HAP-1 (cell line): Measurements from ENCODE around the gene PDLIM5.
"Not testable (repeated sequence)": the region's sequence is repeated elsewhere in the genome, so short reads cannot be mapped to it uniquely, and the experiment has no call there.

ENCODE experiments used
- DNase-seq, 2 experiments: peaks; one replicate each; pipeline ENCODE4 v3.0.0-alpha.2; 2016 to 2020; ENCODE audit warnings: low spot score in 2 of 2
- H3K27me3 ChIP-seq: fragments of 250-450 bp; sonication (Bioruptor Pico); 2 replicates; pipeline ENCODE4 v1.5.1; 2020; ENCODE audit warnings: low read depth, mild to moderate bottlenecking, moderate library complexity
- H3K36me3 ChIP-seq: fragments of 250-450 bp; sonication (Bioruptor Pico); replicated peaks from 2 replicates; pipeline ENCODE4 v1.5.1; 2020; ENCODE audit warnings: mild to moderate bottlenecking
- H3K4me1 ChIP-seq: fragments of 250-450 bp; sonication (Bioruptor Pico); 2 replicates; pipeline ENCODE4 v1.5.1; 2020; ENCODE audit warnings: mild to moderate bottlenecking
- H3K4me3 ChIP-seq: fragments of 250-450 bp; sonication (Bioruptor Pico); 2 replicates; pipeline ENCODE4 v1.5.1; 2020; ENCODE audit warnings: mild to moderate bottlenecking, moderate library complexity
- H3K9me3 ChIP-seq: fragments of 250-450 bp; sonication (Bioruptor Pico); 2 replicates; pipeline ENCODE4 v1.5.1; 2020; ENCODE audit warnings: mild to moderate bottlenecking, moderate library complexity
- in situ Hi-C: fragments of 300-500 bp; cut with MboI; formaldehyde crosslinking; loops from 3 replicates; pipeline ENCODE4 v1.14.3; 2020; ENCODE audit warnings: low sequenced_read_pairs, inconsistent platforms, mixed read lengths

The PDLIM5 gene, protein sequence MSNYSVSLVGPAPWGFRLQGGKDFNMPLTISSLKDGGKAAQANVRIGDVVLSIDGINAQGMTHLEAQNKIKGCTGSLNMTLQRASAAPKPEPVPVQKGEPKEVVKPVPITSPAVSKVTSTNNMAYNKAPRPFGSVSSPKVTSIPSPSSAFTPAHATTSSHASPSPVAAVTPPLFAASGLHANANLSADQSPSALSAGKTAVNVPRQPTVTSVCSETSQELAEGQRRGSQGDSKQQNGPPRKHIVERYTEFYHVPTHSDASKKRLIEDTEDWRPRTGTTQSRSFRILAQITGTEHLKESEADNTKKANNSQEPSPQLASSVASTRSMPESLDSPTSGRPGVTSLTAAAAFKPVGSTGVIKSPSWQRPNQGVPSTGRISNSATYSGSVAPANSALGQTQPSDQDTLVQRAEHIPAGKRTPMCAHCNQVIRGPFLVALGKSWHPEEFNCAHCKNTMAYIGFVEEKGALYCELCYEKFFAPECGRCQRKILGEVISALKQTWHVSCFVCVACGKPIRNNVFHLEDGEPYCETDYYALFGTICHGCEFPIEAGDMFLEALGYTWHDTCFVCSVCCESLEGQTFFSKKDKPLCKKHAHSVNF

DNA sequence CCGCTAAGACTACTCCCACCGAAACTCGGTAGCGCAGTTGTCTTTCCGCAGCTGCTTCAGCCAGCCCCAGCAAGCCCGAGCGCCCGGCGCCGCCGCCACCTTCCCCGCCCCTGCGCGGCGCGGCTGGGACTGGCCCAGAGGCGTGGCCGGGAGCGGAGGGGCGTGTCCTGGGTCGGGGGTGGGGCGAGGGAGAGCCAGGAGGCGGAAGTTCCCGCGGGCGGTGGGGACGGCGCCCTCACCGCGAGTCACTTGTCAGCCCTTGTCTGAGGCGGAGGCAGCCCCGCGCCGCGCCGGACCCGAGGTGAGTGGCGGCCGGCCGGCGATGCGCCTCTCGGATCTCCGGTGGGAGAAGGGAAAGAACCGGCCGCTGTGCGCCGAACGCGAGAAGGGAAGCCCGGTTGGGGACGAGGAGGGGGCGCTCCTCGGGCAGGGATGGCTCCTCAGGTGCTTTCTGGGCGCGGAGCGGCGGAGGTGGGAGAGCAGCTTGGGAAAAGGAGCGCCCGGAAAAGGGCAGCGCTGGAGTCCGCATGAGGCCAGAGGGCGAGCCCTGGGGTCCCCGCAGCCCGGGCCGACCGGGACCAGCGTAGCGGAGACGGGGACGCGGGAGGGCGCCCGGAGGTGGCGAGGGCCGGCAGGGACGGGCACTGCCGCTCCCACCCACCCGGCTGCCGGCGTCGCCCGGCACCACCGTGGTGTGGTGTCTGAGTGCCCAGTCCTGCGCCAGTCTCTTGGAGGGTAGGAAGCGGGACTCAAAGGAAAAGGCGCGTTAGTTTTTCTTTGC lies at the start of gene PDLIM5:
TSS of gene PDLIM5 (plus strand) at position 248 of the 781 bp plus-strand sequence. CDS start 3,347 bp downstream, outside the sequence.
- H3K27me3 ChIP-seq = no peaks in the 10 kb centered on the region
- in situ Hi-C loops = no loop called here
- peak within 1 kb of the TSS; percentile 90 for H3K4me3 ChIP-seq
- H3K4me1 ChIP-seq = peaks cover 34% of the 10 kb centered on the region
- H3K36me3 ChIP-seq = peaks cover 8% of the 10 kb centered on the region
- no peaks in the 10 kb centered on the region for H3K9me3 ChIP-seq
- DNase-seq = peak; percentile 82 to 94

DNA sequence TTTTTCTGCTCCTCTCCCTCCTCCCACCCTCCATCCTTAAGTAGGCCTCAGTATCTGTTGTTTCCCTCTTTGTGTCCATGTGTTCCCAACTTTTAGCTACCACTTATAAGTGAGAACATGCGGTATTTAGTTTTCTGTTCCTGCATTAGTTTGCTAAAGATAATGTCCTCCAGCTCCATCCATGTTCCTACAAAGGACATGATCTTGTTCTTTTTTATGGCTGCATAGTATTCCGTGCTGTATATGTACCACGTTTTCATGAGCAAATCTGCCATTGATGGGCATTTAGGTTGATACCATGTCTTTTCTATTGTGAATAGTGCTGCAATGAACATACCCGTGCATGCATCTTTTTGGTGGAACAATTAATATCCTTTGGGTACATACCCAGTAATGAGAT lies 49.3 kb upstream of the PDLIM5 start:
- in situ Hi-C loops = loop anchor here (10.0 kb wide), 1 partner anchor 192 kb away; no protein-coding TSS in a partner anchor
- H3K4me1 ChIP-seq, DNase-seq, H3K27me3 ChIP-seq, H3K9me3 ChIP-seq, H3K36me3 ChIP-seq, H3K4me3 ChIP-seq: not testable (repeated sequence)

DNA sequence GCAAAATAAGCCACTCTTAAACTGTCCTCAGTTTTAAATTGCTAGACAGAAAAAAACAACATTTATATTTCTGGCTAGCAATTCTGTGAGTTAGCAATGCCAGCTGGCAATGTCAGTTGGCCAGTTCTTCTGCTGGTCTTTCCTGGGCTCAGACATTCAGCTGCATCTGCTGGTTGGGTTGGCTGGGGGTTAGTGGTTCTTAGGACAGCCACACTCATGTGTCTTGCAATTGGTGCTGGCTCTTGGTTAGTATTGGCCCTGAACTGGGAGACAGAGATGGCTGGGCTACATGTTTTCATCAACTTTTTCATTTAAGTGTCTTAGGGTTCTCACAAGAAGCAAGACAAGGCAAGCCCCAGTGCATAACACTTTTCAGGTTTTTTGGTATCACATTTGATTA lies 48.0 kb upstream of the PDLIM5 start:
- no peaks in the 10 kb centered on the region for H3K27me3 ChIP-seq
- H3K4me1 ChIP-seq = peaks cover under 1% of the 10 kb centered on the region; the same call in 1 of the 2 replicates
- DNase-seq = no peak
- in situ Hi-C loops = loop anchor here (10.0 kb wide), 1 partner anchor 191 kb away; no protein-coding TSS in a partner anchor
- no peaks in the 10 kb centered on the region for H3K36me3 ChIP-seq
- H3K4me3 ChIP-seq = no peak overlapping the region
- H3K9me3 ChIP-seq = no peaks in the 10 kb centered on the region

DNA sequence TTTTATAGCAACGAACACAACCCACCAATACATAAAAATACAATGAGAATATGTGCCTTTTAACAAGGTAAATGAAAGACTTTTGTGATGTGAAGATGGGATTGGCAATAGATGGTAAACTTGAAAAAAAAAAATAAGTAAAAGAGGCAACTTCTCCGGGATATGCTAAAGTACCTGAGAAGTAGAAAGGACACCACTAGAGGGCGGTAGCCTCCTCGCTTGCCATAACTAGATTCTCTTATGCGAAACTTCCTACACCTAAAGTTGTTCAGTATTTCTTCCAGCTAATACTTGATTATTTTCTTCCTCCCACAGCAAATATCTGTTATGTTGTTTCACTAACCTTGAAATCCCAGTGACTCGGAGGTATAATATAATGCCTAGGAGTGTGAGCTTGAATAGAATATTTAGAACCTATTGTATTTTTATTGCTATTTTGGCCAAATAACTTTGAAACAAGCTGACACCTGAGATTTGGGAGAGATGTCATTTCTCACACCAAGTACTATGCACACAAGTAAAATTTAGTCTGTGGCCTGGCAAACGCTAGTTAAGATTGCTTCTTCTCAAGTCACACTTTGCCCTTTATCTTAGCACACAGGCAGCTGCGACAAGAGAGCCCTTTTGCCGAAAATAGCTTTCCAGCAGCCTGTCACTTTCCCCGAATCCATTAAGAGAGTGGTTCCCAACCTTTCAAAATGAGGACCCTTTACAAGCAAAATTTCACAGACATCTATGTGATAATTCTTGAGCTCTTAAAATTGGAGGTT lies 44.9 kb upstream of the PDLIM5 start:
- Histone ChIP-seq H3K36me3 (no peaks in the 10 kb centered on the region), H3K27me3 (no peaks in the 10 kb centered on the region), H3K4me1 (peaks cover 4% of the 10 kb centered on the region), H3K9me3 (no peaks in the 10 kb centered on the region), H3K4me3 (no peak overlapping the region)
- peak; percentile 80 to 82 for DNase-seq
- in situ Hi-C loops = loop anchor here (10.0 kb wide), 1 partner anchor 188 kb away; no protein-coding TSS in a partner anchor

DNA sequence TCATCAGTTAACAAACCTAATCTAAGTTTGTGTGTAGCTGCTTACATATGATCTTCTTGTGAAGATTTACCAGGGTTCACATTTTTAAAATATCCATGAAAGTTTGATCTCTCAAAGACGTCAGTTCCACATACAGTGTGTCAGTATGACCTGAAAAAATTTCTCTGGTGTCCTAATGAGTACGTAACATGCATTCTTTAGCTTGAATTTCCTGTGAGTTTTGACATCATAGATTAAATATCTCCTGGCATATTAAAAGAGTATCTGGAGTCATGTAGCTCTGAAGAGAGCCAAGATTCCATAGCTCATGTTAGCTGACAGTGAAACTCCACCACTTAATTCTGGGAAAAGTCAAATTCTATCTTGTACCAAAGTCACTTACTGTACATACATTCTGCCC lies 43.9 kb upstream of the PDLIM5 start:
- no peaks in the 10 kb centered on the region for H3K9me3 ChIP-seq
- DNase-seq = no peak
- H3K4me3 ChIP-seq = no peak overlapping the region
- no peaks in the 10 kb centered on the region for H3K27me3 ChIP-seq
- in situ Hi-C loops = loop anchor here (10.0 kb wide), 1 partner anchor 187 kb away; no protein-coding TSS in a partner anchor
- peaks cover 11% of the 10 kb centered on the region for H3K4me1 ChIP-seq
- H3K36me3 ChIP-seq = no peaks in the 10 kb centered on the region

DNA sequence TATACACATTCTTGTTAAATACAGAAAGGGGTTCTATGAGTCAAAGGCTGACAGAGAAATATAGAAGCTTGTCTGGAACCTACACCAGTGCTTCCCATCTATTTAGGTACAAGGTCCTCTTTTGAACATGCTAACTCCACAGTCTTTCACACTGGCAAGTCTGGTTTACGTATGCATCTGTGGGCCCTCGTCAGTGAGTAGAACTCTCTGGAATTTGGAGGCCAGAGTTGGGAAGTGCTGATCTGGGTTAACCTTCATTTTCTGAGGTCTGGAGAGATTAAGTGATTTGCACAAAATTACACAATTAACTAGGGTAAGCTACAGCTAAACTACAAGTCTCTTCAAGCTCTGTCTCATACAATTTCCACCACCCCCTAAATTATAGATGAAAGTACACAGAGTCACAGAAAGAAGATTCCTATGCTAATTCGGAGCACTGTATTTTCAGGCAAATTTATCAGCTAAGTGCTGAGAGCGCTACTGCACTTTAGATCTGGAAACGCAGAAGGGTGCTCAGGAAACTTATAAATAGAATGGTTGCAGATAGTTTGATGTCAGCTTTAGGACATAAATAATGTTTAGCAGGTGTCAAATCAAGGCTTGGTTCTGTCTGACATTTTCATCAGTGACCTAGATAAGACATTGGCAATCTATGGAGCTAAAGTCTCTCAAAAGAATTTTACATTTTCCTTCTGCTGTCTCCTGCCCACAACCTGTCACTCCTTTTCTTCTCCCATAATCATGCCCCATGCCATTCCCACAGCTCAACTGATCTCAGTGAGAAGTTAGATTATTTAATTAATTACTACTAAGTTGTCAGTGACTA lies 43.0 kb upstream of the PDLIM5 start:
- in situ Hi-C loops = loop anchor here (10.0 kb wide), 1 partner anchor 186 kb away; no protein-coding TSS in a partner anchor
- H3K9me3 ChIP-seq = no peaks in the 10 kb centered on the region
- H3K27me3 ChIP-seq = no peaks in the 10 kb centered on the region
- H3K4me1 ChIP-seq = peaks cover 16% of the 10 kb centered on the region
- no peak for DNase-seq
- no peak overlapping the region for H3K4me3 ChIP-seq
- no peaks in the 10 kb centered on the region for H3K36me3 ChIP-seq

DNA sequence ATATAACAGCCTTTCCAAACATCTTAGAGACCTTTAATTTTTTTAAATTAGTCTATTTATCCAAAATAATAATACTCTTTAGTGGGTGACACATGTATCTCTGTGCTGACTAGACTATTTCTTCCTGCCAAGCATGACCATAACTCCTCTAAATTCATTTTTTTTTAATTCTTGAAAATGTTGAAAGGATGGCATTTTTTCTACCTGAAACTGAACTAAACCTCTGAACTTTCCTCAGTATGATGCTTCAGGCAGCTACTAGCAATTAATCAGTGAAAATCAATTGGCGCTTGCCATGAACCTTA lies 42.4 kb upstream of the PDLIM5 start:
- no peak for DNase-seq
- Histone ChIP-seq H3K36me3 (no peaks in the 10 kb centered on the region), H3K9me3 (no peaks in the 10 kb centered on the region), H3K27me3 (no peaks in the 10 kb centered on the region), H3K4me3 (no peak overlapping the region), H3K4me1 (peaks cover 16% of the 10 kb centered on the region)
- in situ Hi-C loops = loop anchor here (10.0 kb wide), 1 partner anchor 185 kb away; no protein-coding TSS in a partner anchor

- Histone ChIP-seq H3K9me3 (no peaks in the 10 kb centered on the region), H3K27me3 (no peaks in the 10 kb centered on the region), H3K4me1 (peaks cover 16% of the 10 kb centered on the region), H3K36me3 (no peaks in the 10 kb centered on the region), H3K4me3 (no peak overlapping the region)
- DNase-seq = no peak
- in situ Hi-C loops = loop anchor here (10.0 kb wide), 1 partner anchor 185 kb away; no protein-coding TSS in a partner anchor
Measured at GRCh38 chr4:94409962-94410361, 41.8 kb upstream of the PDLIM5 start.

DNA sequence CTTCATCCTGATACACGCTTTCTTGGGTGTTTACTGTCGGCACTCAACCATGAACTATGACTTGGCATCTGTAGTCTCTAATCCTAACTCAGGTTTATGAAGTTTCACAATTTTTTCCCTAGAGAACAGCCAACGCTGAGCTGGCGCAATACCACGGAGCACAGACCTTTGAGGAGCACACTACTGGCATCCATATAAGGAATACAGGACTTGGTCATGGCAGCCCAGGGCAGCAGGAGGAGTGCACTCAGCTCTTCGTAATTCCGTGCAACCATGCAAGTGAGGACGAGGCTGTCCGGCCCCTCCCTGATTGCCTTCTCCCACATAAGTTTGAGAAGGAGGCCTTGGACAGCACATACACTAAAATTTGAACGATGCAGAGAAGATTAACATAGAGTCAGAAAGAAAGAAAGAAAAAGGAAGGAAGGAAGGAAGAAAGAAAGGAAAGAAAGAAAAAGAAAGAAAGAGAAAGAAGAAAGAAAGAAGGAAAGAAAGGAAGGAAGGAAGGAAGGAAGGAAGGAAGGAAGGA lies 41.0 kb upstream of the PDLIM5 start:
- no peaks in the 10 kb centered on the region for H3K9me3 ChIP-seq
- no peaks in the 10 kb centered on the region for H3K27me3 ChIP-seq
- DNase-seq = no peak
- in situ Hi-C loops = no loop called here
- no peak overlapping the region for H3K4me3 ChIP-seq
- H3K4me1 ChIP-seq = peaks cover 16% of the 10 kb centered on the region
- no peaks in the 10 kb centered on the region for H3K36me3 ChIP-seq

DNA sequence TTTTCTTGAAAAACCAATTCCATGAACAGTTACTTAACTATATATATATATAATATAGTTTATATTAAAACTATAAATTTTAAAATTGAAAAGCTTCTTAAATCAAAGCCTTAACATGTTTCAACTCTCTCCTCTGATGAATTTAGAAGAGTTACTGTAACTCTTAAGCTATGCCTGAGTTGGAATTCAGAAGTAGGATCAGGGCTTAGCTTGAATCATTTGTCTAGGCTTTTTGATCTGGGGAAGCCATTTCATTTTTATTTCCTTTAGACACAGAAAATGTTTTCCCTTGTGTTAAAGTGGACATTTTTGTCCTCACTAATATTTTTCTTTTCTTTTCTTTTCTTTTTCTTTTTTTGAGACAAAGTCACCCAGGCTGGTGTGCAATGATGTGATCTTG lies 40.4 kb upstream of the PDLIM5 start:
- H3K4me3 ChIP-seq = no peak overlapping the region
- no peaks in the 10 kb centered on the region for H3K9me3 ChIP-seq
- no peaks in the 10 kb centered on the region for H3K27me3 ChIP-seq
- H3K4me1 ChIP-seq = peaks cover 16% of the 10 kb centered on the region
- no peak for DNase-seq
- H3K36me3 ChIP-seq = no peaks in the 10 kb centered on the region
- in situ Hi-C loops = no loop called here

- in situ Hi-C loops = no loop called here
- H3K4me3 ChIP-seq = no peak overlapping the region
- peak in 1 of 2 experiments; percentile 50 for DNase-seq
- no peaks in the 10 kb centered on the region for H3K27me3 ChIP-seq
- no peaks in the 10 kb centered on the region for H3K9me3 ChIP-seq
- H3K4me1 ChIP-seq = peaks cover 16% of the 10 kb centered on the region
- no peaks in the 10 kb centered on the region for H3K36me3 ChIP-seq
Measured at GRCh38 chr4:94412019-94412657, 39.6 kb upstream of the PDLIM5 start.

GRCh38 chr4:94412658-94413038 lies 39.1 kb upstream of the PDLIM5 start:
- DNase-seq = peak; percentile 69 to 91
- no peaks in the 10 kb centered on the region for H3K36me3 ChIP-seq
- no peaks in the 10 kb centered on the region for H3K9me3 ChIP-seq
- H3K4me1 ChIP-seq = peaks cover 16% of the 10 kb centered on the region
- in situ Hi-C loops = no loop called here
- H3K27me3 ChIP-seq = no peaks in the 10 kb centered on the region
- H3K4me3 ChIP-seq = no peak overlapping the region
